ENCODE measurements around the gene CHCHD6.
"Not testable (repeated sequence)": the region's sequence is repeated elsewhere in the genome, so short reads cannot be mapped to it uniquely, and the experiment has no call there.

Gene CHCHD6

GRCh38 chr3:126763035-126763434, 59.0 kb downstream of the CHCHD6 start:
- Mint-ChIP-seq H3K4me1 (ENCODE audit: low read depth in 2 of 2) (peaks cover 0 to 8% of the 10 kb centered on the region in 2 donors), H3K4me3 (no peak overlapping the region), H3K27me3 (no peaks in the 10 kb centered on the region), H3K9me3 (no peaks in the 10 kb centered on the region), H3K36me3 (ENCODE audit: insufficient read depth) (no peaks in the 10 kb centered on the region), H3K27ac (no peak overlapping the region)
- ATAC-seq (replicated peaks) (no peak), DNase-seq (no peak)

- H3K4me3 Mint-ChIP-seq = no peak overlapping the region
- ATAC-seq (replicated peaks) (no peak), DNase-seq (no peak)
- H3K9me3 Mint-ChIP-seq = peaks cover 4 to 6% of the 10 kb centered on the region in 2 donors
- no peaks in the 10 kb centered on the region for H3K27me3 Mint-ChIP-seq
- H3K36me3 Mint-ChIP-seq (ENCODE audit: insufficient read depth) = no peaks in the 10 kb centered on the region
- peaks cover 0 to 8% of the 10 kb centered on the region in 2 donors for H3K4me1 Mint-ChIP-seq (ENCODE audit: low read depth in 2 of 2)
- no peak overlapping the region for H3K27ac Mint-ChIP-seq
These were observed 61.4 kb downstream of the CHCHD6 start for GRCh38 chr3:126765187-126766069.

- Mint-ChIP-seq H3K9me3 (peaks cover 4 to 6% of the 10 kb centered on the region in 2 donors), H3K27me3 (no peaks in the 10 kb centered on the region), H3K4me1 (ENCODE audit: low read depth in 2 of 2) (peaks cover 0 to 8% of the 10 kb centered on the region in 2 donors), H3K27ac (no peak overlapping the region), H3K4me3 (no peak overlapping the region), H3K36me3 (ENCODE audit: insufficient read depth) (no peaks in the 10 kb centered on the region)
- no peak for ATAC-seq (replicated peaks)
- DNase-seq = no peak
These were observed 62.6 kb downstream of the CHCHD6 start for GRCh38 chr3:126766653-126767052.

GRCh38 chr3:126768903-126769302, 64.9 kb downstream of the CHCHD6 start:
- Mint-ChIP-seq H3K4me1 (ENCODE audit: low read depth in 2 of 2) (peaks cover 0 to 8% of the 10 kb centered on the region in 2 donors), H3K27me3 (no peaks in the 10 kb centered on the region), H3K27ac (no peak overlapping the region), H3K4me3 (no peak overlapping the region), H3K36me3 (ENCODE audit: insufficient read depth) (no peaks in the 10 kb centered on the region), H3K9me3 (peaks cover 5 to 6% of the 10 kb centered on the region in 2 donors)
- DNase-seq = no peak
- no peak for ATAC-seq (replicated peaks)

- H3K4me1 Mint-ChIP-seq (ENCODE audit: low read depth in 2 of 2) = peaks cover 0 to 8% of the 10 kb centered on the region in 2 donors
- no peaks in the 10 kb centered on the region for H3K27me3 Mint-ChIP-seq
- H3K36me3 Mint-ChIP-seq (ENCODE audit: insufficient read depth) = no peaks in the 10 kb centered on the region
- H3K9me3 Mint-ChIP-seq = peaks cover 5 to 6% of the 10 kb centered on the region in 2 donors
- ATAC-seq (replicated peaks) (no peak), DNase-seq (no peak)
- H3K27ac Mint-ChIP-seq = no peak overlapping the region
- no peak overlapping the region for H3K4me3 Mint-ChIP-seq
These were observed 66.1 kb downstream of the CHCHD6 start for GRCh38 chr3:126770096-126770495.

GRCh38 chr3:126773167-126773566, 69.1 kb downstream of the CHCHD6 start:
- H3K4me1 Mint-ChIP-seq (ENCODE audit: low read depth in 2 of 2) = peaks cover 0 to 4% of the 10 kb centered on the region in 2 donors
- no peak overlapping the region for H3K4me3 Mint-ChIP-seq
- ATAC-seq (replicated peaks) (no peak), DNase-seq (no peak)
- H3K27me3 Mint-ChIP-seq = no peaks in the 10 kb centered on the region
- H3K9me3 Mint-ChIP-seq = peaks cover 5 to 6% of the 10 kb centered on the region in 2 donors
- H3K36me3 Mint-ChIP-seq (ENCODE audit: insufficient read depth) = peaks cover 3% of the 10 kb centered on the region
- no peak overlapping the region for H3K27ac Mint-ChIP-seq

- Mint-ChIP-seq H3K27me3 (no peaks in the 10 kb centered on the region), H3K4me3 (no peak overlapping the region), H3K4me1 (ENCODE audit: low read depth in 2 of 2) (peaks cover 0 to 4% of the 10 kb centered on the region in 2 donors), H3K27ac (no peak overlapping the region), H3K36me3 (ENCODE audit: insufficient read depth) (peaks cover 3% of the 10 kb centered on the region), H3K9me3 (peaks cover 5 to 6% of the 10 kb centered on the region in 2 donors)
- ATAC-seq (replicated peaks) = no peak
- DNase-seq = no peak
These were observed 69.7 kb downstream of the CHCHD6 start for GRCh38 chr3:126773783-126774182.

GRCh38 chr3:126777366-126777765, 73.3 kb downstream of the CHCHD6 start:
- no peaks in the 10 kb centered on the region for H3K4me1 Mint-ChIP-seq (ENCODE audit: low read depth in 2 of 2)
- H3K27me3 Mint-ChIP-seq = no peaks in the 10 kb centered on the region
- H3K4me3 Mint-ChIP-seq = no peak overlapping the region
- no peak for DNase-seq
- ATAC-seq (replicated peaks) = no peak
- H3K9me3 Mint-ChIP-seq = peaks cover 0 to 1% of the 10 kb centered on the region in 2 donors
- no peak overlapping the region for H3K27ac Mint-ChIP-seq
- peaks cover 3% of the 10 kb centered on the region for H3K36me3 Mint-ChIP-seq (ENCODE audit: insufficient read depth)

GRCh38 chr3:126780666-126781065, 76.6 kb downstream of the CHCHD6 start:
- no peak for DNase-seq
- no peak for ATAC-seq (replicated peaks)
- Mint-ChIP-seq H3K4me1 (ENCODE audit: low read depth in 2 of 2) (peaks cover 0 to 3% of the 10 kb centered on the region in 2 donors), H3K27ac (no peak overlapping the region), H3K27me3 (no peaks in the 10 kb centered on the region), H3K4me3 (no peak overlapping the region), H3K9me3 (no peaks in the 10 kb centered on the region), H3K36me3 (ENCODE audit: insufficient read depth) (peaks cover 2% of the 10 kb centered on the region)

- Mint-ChIP-seq H3K4me1 (ENCODE audit: low read depth in 2 of 2) (peaks cover 0 to 3% of the 10 kb centered on the region in 2 donors), H3K36me3 (ENCODE audit: insufficient read depth) (no peaks in the 10 kb centered on the region), H3K9me3 (no peaks in the 10 kb centered on the region), H3K27ac (no peak overlapping the region), H3K27me3 (no peaks in the 10 kb centered on the region), H3K4me3 (no peak overlapping the region)
- DNase-seq = no peak
- no peak for ATAC-seq (replicated peaks)
These were observed 77.4 kb downstream of the CHCHD6 start for GRCh38 chr3:126781406-126781805.

- DNase-seq (no peak), ATAC-seq (replicated peaks) (no peak)
- Mint-ChIP-seq H3K27ac (no peak overlapping the region), H3K4me1 (ENCODE audit: low read depth in 2 of 2) (peaks cover 0 to 3% of the 10 kb centered on the region in 2 donors), H3K4me3 (no peak overlapping the region), H3K9me3 (no peaks in the 10 kb centered on the region), H3K27me3 (no peaks in the 10 kb centered on the region), H3K36me3 (ENCODE audit: insufficient read depth) (no peaks in the 10 kb centered on the region)
These were observed 78.0 kb downstream of the CHCHD6 start for GRCh38 chr3:126781889-126782491.

GRCh38 chr3:126782536-126782935, 78.5 kb downstream of the CHCHD6 start:
- Mint-ChIP-seq H3K27me3 (no peaks in the 10 kb centered on the region), H3K27ac (no peak overlapping the region), H3K4me3 (no peak overlapping the region), H3K9me3 (no peaks in the 10 kb centered on the region), H3K36me3 (ENCODE audit: insufficient read depth) (no peaks in the 10 kb centered on the region), H3K4me1 (ENCODE audit: low read depth in 2 of 2) (peaks cover 0 to 3% of the 10 kb centered on the region in 2 donors)
- ATAC-seq (replicated peaks) (no peak), DNase-seq (no peak)

GRCh38 chr3:126784254-126784653, 80.2 kb downstream of the CHCHD6 start:
- no peaks in the 10 kb centered on the region for H3K27me3 Mint-ChIP-seq
- H3K4me3 Mint-ChIP-seq = no peak overlapping the region
- no peak overlapping the region for H3K27ac Mint-ChIP-seq
- H3K36me3 Mint-ChIP-seq (ENCODE audit: insufficient read depth) = no peaks in the 10 kb centered on the region
- DNase-seq (no peak), ATAC-seq (replicated peaks) (no peak)
- no peaks in the 10 kb centered on the region for H3K9me3 Mint-ChIP-seq
- H3K4me1 Mint-ChIP-seq (ENCODE audit: low read depth in 2 of 2) = peaks cover 2 to 3% of the 10 kb centered on the region in 2 donors

GRCh38 chr3:126791320-126791719, 87.3 kb downstream of the CHCHD6 start:
- DNase-seq; H3K27ac Mint-ChIP-seq; ATAC-seq (replicated peaks); H3K9me3 Mint-ChIP-seq; H3K27me3 Mint-ChIP-seq; H3K36me3 Mint-ChIP-seq (ENCODE audit: insufficient read depth); H3K4me3 Mint-ChIP-seq: not testable (repeated sequence)
- peaks cover 2 to 11% of the 10 kb centered on the region in 2 donors for H3K4me1 Mint-ChIP-seq (ENCODE audit: low read depth in 2 of 2)
